NCI-H2107 (cell line): ENCODE data around the gene ZFYVE1.
"Not testable (repeated sequence)": the region's sequence is repeated elsewhere in the genome, so short reads cannot be mapped to it uniquely, and the experiment has no call there.

Experiments used
- DNase-seq: peaks from one replicate; lab custom pipeline; 2025; lab: John Stamatoyannopoulos, UW

The ZFYVE1 gene

GRCh38 chr14:73000073-73000472 is 26.8 kb downstream of the ZFYVE1 start:
- no peak for DNase-seq

GRCh38 chr14:72999316-72999715 is 27.6 kb downstream of the ZFYVE1 start:
- DNase-seq = no peak

- DNase-seq = no peak
Measured at GRCh38 chr14:72998252-72998903, 28.5 kb downstream of the ZFYVE1 start.

- DNase-seq = no peak
Measured at GRCh38 chr14:72996916-72997315, 30.0 kb downstream of the ZFYVE1 start.

GRCh38 chr14:72990171-72990570 is 36.7 kb downstream of the ZFYVE1 start:
- DNase-seq = no peak

- DNase-seq = no peak
Measured at GRCh38 chr14:72986857-72987256, 40.0 kb downstream of the ZFYVE1 start.

- no peak for DNase-seq
Measured at GRCh38 chr14:72986214-72986613, 40.7 kb downstream of the ZFYVE1 start.

- DNase-seq = no peak
Measured at GRCh38 chr14:72982146-72982708, 44.7 kb downstream of the ZFYVE1 start.

GRCh38 chr14:72980863-72981262 is 46.0 kb downstream of the ZFYVE1 start:
- DNase-seq = no peak

GRCh38 chr14:72978856-72979255 is 48.0 kb downstream of the ZFYVE1 start:
- no peak for DNase-seq

- no peak for DNase-seq
Measured at GRCh38 chr14:72975770-72976169, 51.1 kb downstream of the ZFYVE1 start.

- no peak for DNase-seq
Measured at GRCh38 chr14:72974661-72975060, 52.2 kb downstream of the ZFYVE1 start.

- DNase-seq = no peak
Measured at GRCh38 chr14:72970824-72971434, 56.0 kb downstream of the ZFYVE1 start.

- DNase-seq = no peak
Measured at GRCh38 chr14:72970058-72970630, 56.8 kb downstream of the ZFYVE1 start.

- DNase-seq = no peak
Measured at GRCh38 chr14:72968316-72968715, 58.6 kb downstream of the ZFYVE1 start.

- DNase-seq = no peak
Measured at GRCh38 chr14:72966038-72966437, 60.9 kb downstream of the ZFYVE1 start.

GRCh38 chr14:72965249-72965648 is 61.7 kb downstream of the ZFYVE1 start:
- DNase-seq = no peak

GRCh38 chr14:72962829-72963312 is 64.0 kb downstream of the ZFYVE1 start:
- no peak for DNase-seq

GRCh38 chr14:72962336-72962754 is 64.6 kb downstream of the ZFYVE1 start:
- DNase-seq = peak; percentile 11

- DNase-seq = no peak
Measured at GRCh38 chr14:72961579-72962335, 65.1 kb downstream of the ZFYVE1 start.

GRCh38 chr14:72961016-72961415 is 65.9 kb downstream of the ZFYVE1 start:
- not testable (repeated sequence) for DNase-seq

GRCh38 chr14:72958548-72958947 is 68.4 kb downstream of the ZFYVE1 start:
- no peak for DNase-seq
